Prostate gland (tissue), 2 donors: ENCODE measurements around the gene KRTAP9-8.

Experiments used
- POLR2A ChIP-seq: fragments of 450-650 bp; IDR thresholded peaks from one replicate; pipeline ENCODE4 v1.6.1; 2016; ENCODE audit warnings: antibody characterized with exemption, mild to moderate bottlenecking
- POLR2AphosphoS5 ChIP-seq: sonication (generic); formaldehyde crosslinking; IDR thresholded peaks from one replicate; pipeline ENCODE4 v1.6.1; 2017; ENCODE audit warnings: antibody characterized with exemption
- TF ChIP-seq, protein P1 (sequence below), 4 experiments: fragments of 200-600 bp in 2 of 4; fragments of 450-650 bp in 2 of 4; sonication (generic) in 2 of 4; IDR thresholded peaks; 1 replicate in 3 of 4; 2 replicates in 1 of 4; pipeline ENCODE4 v1.5.1; 2016 to 2019; ENCODE audit warnings: antibody characterized with exemption in 4 of 4, mild to moderate bottlenecking in 2 of 4, moderate library complexity in 2 of 4

DNA sequence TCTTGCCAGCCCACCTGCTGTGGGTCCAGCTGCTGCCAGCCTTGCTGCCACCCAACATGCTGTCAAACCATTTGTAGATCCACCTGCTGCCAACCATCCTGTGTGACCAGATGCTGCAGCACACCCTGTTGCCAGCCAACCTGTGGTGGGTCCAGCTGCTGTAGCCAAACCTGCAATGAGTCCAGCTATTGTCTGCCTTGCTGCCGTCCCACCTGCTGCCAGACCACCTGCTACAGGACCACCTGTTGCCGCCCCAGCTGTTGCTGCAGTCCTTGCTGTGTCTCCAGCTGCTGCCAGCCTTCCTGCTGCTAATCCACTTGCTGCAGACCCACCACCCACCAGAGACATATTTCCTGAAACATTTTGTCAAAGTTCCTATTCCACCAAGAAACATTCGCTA, 47.5 kb upstream of the KRTAP9-8 start:
- no peak for TF ChIP-seq POLR2AphosphoS5
- TF ChIP-seq, protein P1, sequence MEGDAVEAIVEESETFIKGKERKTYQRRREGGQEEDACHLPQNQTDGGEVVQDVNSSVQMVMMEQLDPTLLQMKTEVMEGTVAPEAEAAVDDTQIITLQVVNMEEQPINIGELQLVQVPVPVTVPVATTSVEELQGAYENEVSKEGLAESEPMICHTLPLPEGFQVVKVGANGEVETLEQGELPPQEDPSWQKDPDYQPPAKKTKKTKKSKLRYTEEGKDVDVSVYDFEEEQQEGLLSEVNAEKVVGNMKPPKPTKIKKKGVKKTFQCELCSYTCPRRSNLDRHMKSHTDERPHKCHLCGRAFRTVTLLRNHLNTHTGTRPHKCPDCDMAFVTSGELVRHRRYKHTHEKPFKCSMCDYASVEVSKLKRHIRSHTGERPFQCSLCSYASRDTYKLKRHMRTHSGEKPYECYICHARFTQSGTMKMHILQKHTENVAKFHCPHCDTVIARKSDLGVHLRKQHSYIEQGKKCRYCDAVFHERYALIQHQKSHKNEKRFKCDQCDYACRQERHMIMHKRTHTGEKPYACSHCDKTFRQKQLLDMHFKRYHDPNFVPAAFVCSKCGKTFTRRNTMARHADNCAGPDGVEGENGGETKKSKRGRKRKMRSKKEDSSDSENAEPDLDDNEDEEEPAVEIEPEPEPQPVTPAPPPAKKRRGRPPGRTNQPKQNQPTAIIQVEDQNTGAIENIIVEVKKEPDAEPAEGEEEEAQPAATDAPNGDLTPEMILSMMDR (IDR thresholded peaks at IDR 0.05), result no peak
- TF ChIP-seq POLR2A, result no peak
